Esophagus muscularis mucosa (tissue), 4 donors: Measurements from ENCODE around the gene CD2BP2. TPM values are rescaled to one million over a fixed set of nuclear protein-coding genes. Genes with fewer than 3 reads are reported as not detected.
"Not testable (repeated sequence)": the region's sequence is repeated elsewhere in the genome, so short reads cannot be mapped to it uniquely, and the experiment has no call there.

Source experiments
- DNase-seq: peaks from one replicate; pipeline ENCODE4 v3.0.0-alpha.2; 2017; ENCODE audit errors: extremely low spot score
- H3K27ac ChIP-seq, 4 donors: fragments of 200-600 bp; sonication (generic); replicated peaks in 1 of 4; 1 replicate in 3 of 4; 2 replicates in 1 of 4; pipeline ENCODE4 v1.5.1; 2016 to 2019; ENCODE audit warnings: mild to moderate bottlenecking in 1 of 4
- H3K27me3 ChIP-seq, 4 donors: fragments of 200-600 bp; sonication (generic); one replicate each; pipeline versions ENCODE4 v1.5.1 to v1.6.0; 2016 to 2019
- H3K36me3 ChIP-seq, 4 donors: fragments of 200-600 bp; sonication (generic); one replicate each; pipeline ENCODE4 v1.5.1; 2016 to 2019
- H3K4me1 ChIP-seq, 4 donors: fragments of 200-600 bp; sonication (generic); one replicate each; pipeline ENCODE4 v1.5.1; 2016 to 2019
- H3K4me3 ChIP-seq, 4 donors: fragments of 200-600 bp; sonication (generic); 1 replicate in 2 of 4; 2 replicates in 2 of 4; pipeline ENCODE4 v1.5.1; 2016 to 2019; ENCODE audit warnings: mild to moderate bottlenecking in 4 of 4, moderate library complexity in 1 of 4
- H3K9me3 ChIP-seq, 4 donors: fragments of 200-600 bp; sonication (generic); 1 replicate in 3 of 4; 2 replicates in 1 of 4; pipeline ENCODE4 v1.5.1; 2016 to 2019
- CTCF ChIP-seq, 3 experiments: fragments of 200-600 bp in 2 of 3; fragments of 450-650 bp in 1 of 3; sonication (generic) in 2 of 3; IDR thresholded peaks; one replicate each; pipeline ENCODE4 v1.5.1; 2017 to 2019; ENCODE audit warnings: antibody characterized with exemption in 3 of 3, mild to moderate bottlenecking in 2 of 3, moderate library complexity in 1 of 3
- EP300 ChIP-seq: sonication (generic); formaldehyde crosslinking; IDR thresholded peaks from one replicate; pipeline ENCODE4 v1.6.1; 2017; ENCODE audit warnings: antibody characterized with exemption
- POLR2A ChIP-seq: fragments of 450-650 bp; IDR thresholded peaks from one replicate; pipeline ENCODE4 v1.6.1; 2017; ENCODE audit warnings: antibody characterized with exemption, moderate library complexity, mild to moderate bottlenecking, low read depth
- POLR2AphosphoS5 ChIP-seq, 2 donors: sonication (generic); formaldehyde crosslinking; IDR thresholded peaks; one replicate each; pipeline ENCODE4 v1.6.1; 2017; ENCODE audit warnings: antibody characterized with exemption in 2 of 2
- WGBS: methylation state at CpG from one replicate; pipeline ENCODE4 v1.1.5; 2018; 5-methylcytosine and 5-hydroxymethylcytosine counted together
- intact Hi-C: fragments of 100-400 bp; cut with DNase I; formaldehyde crosslinking; loops from one replicate; pipeline ENCODE4 v1.15.1; 2023
- total RNA-seq, 4 donors: library from RNA; depleted of rRNA; stranded (reverse); fragments of >200 nt; gene quantifications; one replicate each; pipeline versions ENCODE4 v1.1.0 to v1.2.1, GENCODE V29; 2016

Gene CD2BP2
- total RNA-seq, 4 donors from 2014 or later, result 24.9 to 63.9 (median 41.8) TPM

GRCh38 chr16:30348113-30348512 lies 7.0 kb downstream of the CD2BP2 start:
- H3K4me3 ChIP-seq, result no peak overlapping the region
- TF ChIP-seq POLR2AphosphoS5 (IDR thresholded peaks at IDR 0.05) (no peak), EP300 (no peak)
- no peaks in the 10 kb centered on the region for H3K9me3 ChIP-seq
- DNase-seq, result no peak
- H3K4me1 ChIP-seq, result peaks cover 19 to 22% (median 21%) of the 10 kb centered on the region in 4 donors
- peaks cover 9 to 36% (median 30%) of the 10 kb centered on the region in 4 donors for H3K36me3 ChIP-seq
- H3K27ac ChIP-seq, result no peak overlapping the region
- no peaks in the 10 kb centered on the region for H3K27me3 ChIP-seq
- WGBS, result 94% methylated on average over 8 of the region's 8 CpGs
- intact Hi-C loops, result no loop called here

GRCh38 chr16:30346286-30346685 lies 8.8 kb downstream of the CD2BP2 start:
- no peaks in the 10 kb centered on the region for H3K9me3 ChIP-seq
- no peaks in the 10 kb centered on the region for H3K27me3 ChIP-seq
- H3K27ac ChIP-seq, result no peak overlapping the region
- no peak overlapping the region for H3K4me3 ChIP-seq
- no peak for TF ChIP-seq EP300
- no peak for TF ChIP-seq POLR2A
- TF ChIP-seq POLR2AphosphoS5 (IDR thresholded peaks at IDR 0.05), result no peak
- no peak for TF ChIP-seq CTCF (IDR thresholded peaks at IDR 0.05)
- peaks cover 9 to 18% (median 15%) of the 10 kb centered on the region in 4 donors for H3K36me3 ChIP-seq
- no peak for DNase-seq
- 91% methylated on average over 3 of the region's 3 CpGs for WGBS
- peaks cover under 1 to 3% (median 3%) of the 10 kb centered on the region in 4 donors for H3K4me1 ChIP-seq
- intact Hi-C loops, result no loop called here

GRCh38 chr16:30343491-30343820 lies 11.7 kb downstream of the CD2BP2 start:
- H3K4me3 ChIP-seq, H3K9me3 ChIP-seq, H3K36me3 ChIP-seq, H3K27ac ChIP-seq, H3K27me3 ChIP-seq, intact Hi-C loops, H3K4me1 ChIP-seq, DNase-seq: not testable (repeated sequence)
- 94% methylated on average over 11 of the region's 11 CpGs for WGBS

- Histone ChIP-seq H3K27me3 (no peaks in the 10 kb centered on the region), H3K4me3 (no peak overlapping the region), H3K9me3 (no peaks in the 10 kb centered on the region), H3K36me3 (no peaks in the 10 kb centered on the region), H3K4me1 (no peaks in the 10 kb centered on the region), H3K27ac (no peak overlapping the region)
- DNase-seq, result no peak
- WGBS, result 85% methylated on average over 31 of the region's 32 CpGs
- intact Hi-C loops, result no loop called here
- TF ChIP-seq POLR2A (no peak), POLR2AphosphoS5 (IDR thresholded peaks at IDR 0.05) (no peak), CTCF (IDR thresholded peaks at IDR 0.05) (no peak), EP300 (no peak)
Measured at GRCh38 chr16:30342751-30343490, 12.2 kb downstream of the CD2BP2 start.

GRCh38 chr16:30341971-30342370 lies 13.1 kb downstream of the CD2BP2 start:
- 89% methylated on average over 8 of the region's 8 CpGs for WGBS
- H3K4me1 ChIP-seq, H3K9me3 ChIP-seq: not testable (repeated sequence)

GRCh38 chr16:30340621-30341020 lies 14.5 kb downstream of the CD2BP2 start:
- WGBS, result 90% methylated on average over 11 of the region's 13 CpGs
- no peaks in the 10 kb centered on the region for H3K27me3 ChIP-seq
- H3K4me1 ChIP-seq, result peaks cover 5 to 8% (median 7%) of the 10 kb centered on the region in 4 donors
- no peaks in the 10 kb centered on the region for H3K36me3 ChIP-seq
- no peak for TF ChIP-seq POLR2AphosphoS5 (IDR thresholded peaks at IDR 0.05)
- no peak for TF ChIP-seq EP300
- no peak for TF ChIP-seq POLR2A
- no peak for TF ChIP-seq CTCF (IDR thresholded peaks at IDR 0.05)
- H3K9me3 ChIP-seq, result no peaks in the 10 kb centered on the region
- intact Hi-C loops, result no loop called here
- DNase-seq, result no peak
- no peak overlapping the region for H3K4me3 ChIP-seq
- H3K27ac ChIP-seq, result no peak overlapping the region

More at GRCh38 chr16:30341971-30342370, 13.1 kb downstream of the CD2BP2 start:
- H3K4me3 ChIP-seq, intact Hi-C loops, H3K27ac ChIP-seq, H3K27me3 ChIP-seq, H3K36me3 ChIP-seq, DNase-seq: not testable (repeated sequence)

- H3K36me3 ChIP-seq, H3K4me3 ChIP-seq, H3K9me3 ChIP-seq, intact Hi-C loops, H3K27ac ChIP-seq, H3K27me3 ChIP-seq: not testable (repeated sequence)
- 95% methylated on average over 5 of the region's 5 CpGs for WGBS
- DNase-seq, result peak; percentile 10
- peaks cover 6 to 10% (median 10%) of the 10 kb centered on the region in 4 donors for H3K4me1 ChIP-seq
Measured at GRCh38 chr16:30338715-30339114, 16.4 kb downstream of the CD2BP2 start.

- H3K27me3 ChIP-seq, H3K9me3 ChIP-seq, H3K27ac ChIP-seq, DNase-seq, intact Hi-C loops, H3K36me3 ChIP-seq, H3K4me3 ChIP-seq: not testable (repeated sequence)
- peaks cover 6 to 10% (median 10%) of the 10 kb centered on the region in 4 donors for H3K4me1 ChIP-seq
- 94% methylated on average over 9 of the region's 10 CpGs for WGBS
Measured at GRCh38 chr16:30337964-30338357, 17.1 kb downstream of the CD2BP2 start.
